ENCODE results near the gene CAMK2D. TPM values are rescaled to one million over a fixed set of nuclear protein-coding genes. Genes with fewer than 3 reads are reported as not detected.

Gene CAMK2D
- total RNA-seq, 6 experiments from 2014 or later, result 83.7 to 102 (median 94.1) TPM

GRCh38 chr4:113760094-113760794 is 1.3 kb downstream of the CAMK2D start:
- Mint-ChIP-seq H3K27me3 (ENCODE audit: insufficient read depth) (no peaks in the 10 kb centered on the region; the same call in 1 of the 2 replicates), H3K4me1 (ENCODE audit: low read depth) (peaks cover 38% of the 10 kb centered on the region), H3K9me3 (no peaks in the 10 kb centered on the region), H3K4me3 (peak overlapping the region; percentile 99), H3K27ac (peak overlapping the region; percentile 94), H3K36me3 (ENCODE audit: low read depth) (peaks cover 15% of the 10 kb centered on the region)
- TF ChIP-seq CTCF (IDR thresholded peaks at IDR 0.05), result no peak
- peak; percentile 11 for DNase-seq

GRCh38 chr4:113759696-113760093 is 1.8 kb downstream of the CAMK2D start:
- Mint-ChIP-seq H3K4me1 (ENCODE audit: low read depth) (peaks cover 44% of the 10 kb centered on the region), H3K4me3 (peak overlapping the region; percentile 99), H3K36me3 (ENCODE audit: low read depth) (peaks cover 15% of the 10 kb centered on the region), H3K27ac (peak overlapping the region; percentile 94), H3K9me3 (no peaks in the 10 kb centered on the region), H3K27me3 (ENCODE audit: insufficient read depth) (no peaks in the 10 kb centered on the region; the same call in 1 of the 2 replicates)
- TF ChIP-seq CTCF (IDR thresholded peaks at IDR 0.05), result no peak
- no peak for DNase-seq

- peaks cover 47% of the 10 kb centered on the region for H3K4me1 Mint-ChIP-seq (ENCODE audit: low read depth)
Observed at GRCh38 chr4:113758372-113758771, 3.2 kb downstream of the CAMK2D start.

GRCh38 chr4:113757486-113757885 is 4.1 kb downstream of the CAMK2D start:
- Mint-ChIP-seq H3K27me3 (ENCODE audit: insufficient read depth) (no peaks in the 10 kb centered on the region; the same call in 1 of the 2 replicates), H3K4me3 (peak overlapping the region; percentile 99), H3K27ac (peak overlapping the region; percentile 75), H3K36me3 (ENCODE audit: low read depth) (peaks cover 20% of the 10 kb centered on the region), H3K4me1 (ENCODE audit: low read depth) (peaks cover 47% of the 10 kb centered on the region), H3K9me3 (no peaks in the 10 kb centered on the region)
- DNase-seq, result no peak
- TF ChIP-seq CTCF (IDR thresholded peaks at IDR 0.05), result no peak

More at GRCh38 chr4:113758372-113758771, 3.2 kb downstream of the CAMK2D start:
- DNase-seq, result peak; percentile 83
- peak overlapping the region; percentile 75 for H3K27ac Mint-ChIP-seq
- TF ChIP-seq CTCF (IDR thresholded peaks at IDR 0.05), result no peak
- peak overlapping the region; percentile 99 for H3K4me3 Mint-ChIP-seq
- no peaks in the 10 kb centered on the region for H3K9me3 Mint-ChIP-seq
- H3K36me3 Mint-ChIP-seq (ENCODE audit: low read depth), result peaks cover 15% of the 10 kb centered on the region
- no peaks in the 10 kb centered on the region; the same call in 1 of the 2 replicates for H3K27me3 Mint-ChIP-seq (ENCODE audit: insufficient read depth)

- H3K27me3 Mint-ChIP-seq (ENCODE audit: insufficient read depth), result no peaks in the 10 kb centered on the region
- H3K36me3 Mint-ChIP-seq (ENCODE audit: low read depth), result peaks cover 23% of the 10 kb centered on the region
- TF ChIP-seq CTCF (IDR thresholded peaks at IDR 0.05), result no peak
- H3K9me3 Mint-ChIP-seq, result no peaks in the 10 kb centered on the region
- DNase-seq, result peak; percentile 48
- H3K4me1 Mint-ChIP-seq (ENCODE audit: low read depth), result peaks cover 49% of the 10 kb centered on the region
- peak overlapping the region; percentile 43 for H3K27ac Mint-ChIP-seq
- peak overlapping the region; percentile 99 for H3K4me3 Mint-ChIP-seq
Observed at GRCh38 chr4:113756005-113756410, 5.5 kb downstream of the CAMK2D start.
